Ovary (tissue), 9 donors: ENCODE data around the gene UBA3. TPM values are rescaled to one million over a fixed set of nuclear protein-coding genes. Genes with fewer than 3 reads are reported as not detected.

Source experiments
- DNase-seq, 5 donors: peaks; one replicate each; pipeline ENCODE4 v3.0.0-alpha.2; 2019 to 2020
- H3K27ac ChIP-seq, 2 donors: fragments of 200-600 bp; one replicate each; pipeline versions ENCODE4 v1.5.1 to v1.8.0; 2019 to 2022
- H3K27me3 ChIP-seq: fragments of 200-600 bp; one replicate; pipeline ENCODE4 v1.8.0; 2022
- H3K36me3 ChIP-seq: fragments of 200-600 bp; sonication (generic); one replicate; pipeline ENCODE4 v1.5.1; 2019
- H3K4me1 ChIP-seq: one replicate; pipeline ENCODE4 v1.8.1; 2013; ENCODE audit warnings: mild to moderate bottlenecking, moderate library complexity; ENCODE audit not compliant: insufficient read depth
- H3K4me3 ChIP-seq: fragments of 200-600 bp; sonication (generic); one replicate; pipeline ENCODE4 v1.5.1; 2017
- H3K9me3 ChIP-seq, 2 donors: fragments of 200-600 bp in 1 of 2; sonication (generic) in 1 of 2; one replicate each; pipeline versions ENCODE4 v1.5.1 to v1.8.1; 2013 to 2019; ENCODE audit warnings: mild to moderate bottlenecking in 1 of 2, moderate library complexity in 1 of 2
- CTCF ChIP-seq, 3 donors: fragments of 450-650 bp in 2 of 3; fragments of 200-600 bp in 1 of 3; IDR thresholded peaks; one replicate each; pipeline versions ENCODE4 v1.5.1 to v1.8.0; 2016 to 2022; ENCODE audit warnings: antibody characterized with exemption in 3 of 3, mild to moderate bottlenecking in 1 of 3
- EP300 ChIP-seq: sonication (generic); formaldehyde crosslinking; IDR thresholded peaks from one replicate; pipeline ENCODE4 v1.6.1; 2017; ENCODE audit warnings: antibody characterized with exemption
- POLR2A ChIP-seq: fragments of 450-650 bp; IDR thresholded peaks from one replicate; pipeline ENCODE4 v1.6.1; 2017; ENCODE audit warnings: antibody characterized with exemption, mild to moderate bottlenecking, moderate library complexity
- WGBS, 3 donors: extraction: QIAGEN DNeasy Blood & Tissue Kit in 1 of 3; methylation state at CpG; one replicate each; pipeline versions ENCODE4 v1.1.5 to v1.1.7; 2013 to 2017; 5-methylcytosine and 5-hydroxymethylcytosine counted together
- intact Hi-C, 4 donors: fragments of 100-400 bp; cut with DNase I; formaldehyde crosslinking; loops; one replicate each; pipeline versions ENCODE4 v1.11.0 to v1.15.1; 2022 to 2023
- polyA plus RNA-seq, 2 donors: library from polyadenylated mRNA; stranded (reverse); fragments of 200-250 nt in 1 of 2; fragments of 350-450 nt in 1 of 2; fragmentation: Illumina TruSeq in 1 of 2; extraction: RNeasy Lipid Tissue Mini Kit (QIAGEN cat#74804) in 1 of 2; gene quantifications; one replicate each; pipeline ENCODE4 v1.2.3, GENCODE V29; 2013 to 2014
- total RNA-seq, 7 donors: library from RNA; depleted of rRNA in 2 of 7; stranded (reverse); fragments of >200 nt in 2 of 7; fragmentation: NEBNext Ultra II Directional in 3 of 7; extraction: Animal tissue kit (Norgen Biotek cat#: 25700) in 3 of 7; gene quantifications; one replicate each; pipeline versions ENCODE4 v1.1.0 to v1.2.4, GENCODE V29; 2016 to 2023
- donor health status: DM: no; HTN: no; CAD: no; lungs with moderate emphysema.
- donor health status: DM: no; HTN: no; CAD: no.
- donor health status: Bipolar disorder and iron deficiency.
- donor health status: DM: yes; HTN: yes; CAD: no.
- donor health status: DM: no; HTN: no; CAD: no.
- donor health status: DM: yes; HTN: yes; CAD: no.

The UBA3 gene
- total and polyA plus RNA-seq, 9 donors, result 34.7 to 54.9 (median 47.7) TPM

DNA sequence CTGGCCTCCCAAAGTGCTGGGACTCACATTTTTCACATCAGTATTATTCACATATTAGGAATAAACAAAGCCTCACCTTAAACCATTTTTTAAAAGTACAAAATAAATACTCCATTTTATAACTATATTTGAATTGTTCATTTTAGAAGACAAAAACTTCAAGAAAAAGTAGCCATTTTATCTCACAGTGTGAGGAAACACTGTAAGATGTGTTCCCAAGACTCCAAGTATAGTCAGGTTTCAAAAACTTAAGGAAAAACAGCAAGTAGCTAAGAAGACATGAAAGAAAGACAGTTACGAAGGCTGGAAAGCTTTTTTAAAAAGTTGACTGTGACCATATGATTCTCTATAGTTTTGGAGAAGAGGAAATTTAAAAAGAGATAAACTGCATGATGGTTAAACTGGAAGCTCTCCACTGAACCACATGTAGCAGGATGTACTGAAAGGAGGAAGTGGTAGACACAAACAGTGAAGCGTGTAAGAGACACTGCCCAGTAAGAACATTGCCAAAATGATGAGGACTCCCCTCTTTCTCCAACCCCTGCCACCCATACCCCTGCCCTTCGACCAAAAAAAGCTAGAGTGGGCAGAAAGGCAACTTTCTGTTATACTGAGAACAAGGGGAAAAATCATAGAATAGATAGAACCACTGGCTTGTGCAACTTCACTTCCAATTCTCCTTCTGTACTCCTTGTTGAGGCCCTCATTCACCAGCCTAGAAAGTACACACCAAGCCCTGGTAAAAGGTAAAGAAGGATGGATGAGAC lies 21.8 kb downstream of the UBA3 start:
- intact Hi-C loops, result no loop called here
- H3K4me3 ChIP-seq, result no peak overlapping the region
- 92 to 95% (median 92%) methylated on average over 3 of the region's 3 CpGs for WGBS, 3 donors
- H3K4me1 ChIP-seq, result no peaks in the 10 kb centered on the region
- no peak overlapping the region for H3K27ac ChIP-seq
- H3K36me3 ChIP-seq, result no peaks in the 10 kb centered on the region
- no peak for DNase-seq
- H3K27me3 ChIP-seq, result no peaks in the 10 kb centered on the region
- no peak for TF ChIP-seq EP300
- TF ChIP-seq CTCF (IDR thresholded peaks at IDR 0.05), result no peak
- no peak for TF ChIP-seq POLR2A
- no peaks in the 10 kb centered on the region for H3K9me3 ChIP-seq

- intact Hi-C loops, result no loop called here
- TF ChIP-seq POLR2A (no peak), EP300 (no peak), CTCF (IDR thresholded peaks at IDR 0.05) (no peak)
Observed at GRCh38 chr3:69052472-69052898, 27.7 kb downstream of the UBA3 start.

DNA sequence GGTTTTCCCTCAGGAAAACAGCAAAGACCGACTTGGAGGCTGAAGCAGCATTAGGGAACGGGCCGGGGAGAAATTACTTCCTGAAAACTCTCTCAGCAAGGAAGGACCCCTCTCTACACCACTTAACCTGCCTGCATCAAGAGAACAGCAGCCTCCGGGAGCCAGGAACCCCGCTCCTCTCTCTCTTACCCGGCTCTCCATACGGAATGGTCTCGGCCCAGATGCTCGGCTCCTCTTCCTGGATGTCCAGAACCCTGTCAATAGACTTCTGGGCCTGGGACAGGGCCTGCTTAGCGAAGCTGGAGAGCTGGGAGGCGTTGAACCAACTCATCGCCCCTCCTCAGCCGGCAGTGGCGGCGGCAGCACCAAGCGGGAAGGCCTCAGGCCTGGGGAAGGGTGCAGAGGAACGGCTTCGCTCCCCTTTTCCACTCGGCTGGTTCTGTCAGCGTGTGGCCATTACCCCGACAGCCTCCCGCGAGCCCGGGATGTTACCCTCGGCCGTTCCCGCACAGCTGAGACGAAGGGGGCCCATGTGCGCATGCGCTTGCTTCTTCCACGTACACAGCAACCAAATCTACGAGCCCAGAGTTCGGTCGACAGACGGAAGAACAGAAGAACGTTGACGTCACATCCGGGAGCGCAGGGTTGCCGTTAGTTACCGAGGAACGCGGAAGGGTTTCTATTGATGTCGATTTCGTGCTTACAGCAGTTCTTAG lies 28.3 kb downstream of the UBA3 start, which contains the start of gene TMF1:
TMF1 (minus strand) TSS at position 578 of the 716 bp plus-strand sequence; CDS start at position 331, 247 bp downstream.
- Histone ChIP-seq H3K27me3 (no peaks in the 10 kb centered on the region), H3K4me1 (peaks cover 4% of the 10 kb centered on the region), H3K27ac (peak within 1 kb of the TSS; percentile 77 to 90), H3K4me3 (peak within 1 kb of the TSS; percentile 70), H3K9me3 (no peaks in the 10 kb centered on the region), H3K36me3 (no peaks in the 10 kb centered on the region)
- TF ChIP-seq EP300 (no peak), POLR2A (peak; percentile 71), CTCF (IDR thresholded peaks at IDR 0.05) (no peak)
- WGBS, 3 donors, result 0 to 1% (median 0%) methylated on average over 44 to 45 of the region's 45 CpGs
- intact Hi-C loops, result no loop called here
- peak; percentile 96 to 98 (median 98) for DNase-seq

More at GRCh38 chr3:69052472-69052898, 27.7 kb downstream of the UBA3 start:
- DNase-seq, result no peak
- H3K4me1 ChIP-seq, result peaks cover 4% of the 10 kb centered on the region
- 9 to 10% (median 9%) methylated on average over 9 of the region's 9 CpGs for WGBS, 3 donors
- H3K4me3 ChIP-seq, result peak overlapping the region; percentile 70
- no peaks in the 10 kb centered on the region for H3K27me3 ChIP-seq
- H3K9me3 ChIP-seq, result no peaks in the 10 kb centered on the region
- peak overlapping the region in 1 of 2 donors; percentile 90 for H3K27ac ChIP-seq
- H3K36me3 ChIP-seq, result no peaks in the 10 kb centered on the region

GRCh38 chr3:69048990-69049389 lies 31.2 kb downstream of the UBA3 start:
- TF ChIP-seq POLR2A (no peak), CTCF (IDR thresholded peaks at IDR 0.05) (no peak), EP300 (no peak)
- Histone ChIP-seq H3K4me1 (peaks cover 5% of the 10 kb centered on the region), H3K36me3 (no peaks in the 10 kb centered on the region), H3K27ac (no peak overlapping the region), H3K4me3 (no peak overlapping the region), H3K9me3 (no peaks in the 10 kb centered on the region), H3K27me3 (no peaks in the 10 kb centered on the region)
- intact Hi-C loops, result no loop called here
- DNase-seq, result no peak
- 87 to 98% (median 93%) methylated on average over 2 of the region's 2 CpGs for WGBS, 3 donors
